GM21381 (cell line): Measurements from ENCODE around the gene SPN.
"Not testable (repeated sequence)": the region's sequence is repeated elsewhere in the genome, so short reads cannot be mapped to it uniquely, and the experiment has no call there.

Experiments used
- ATAC-seq: cut with Tn5 transposase; IDR thresholded peaks from one replicate; pipeline ENCODE4 v1.9.1; 2021; ENCODE audit warnings: mild to moderate bottlenecking, moderate library complexity; ENCODE audit not compliant: unreplicated experiment

SPN gene

DNA sequence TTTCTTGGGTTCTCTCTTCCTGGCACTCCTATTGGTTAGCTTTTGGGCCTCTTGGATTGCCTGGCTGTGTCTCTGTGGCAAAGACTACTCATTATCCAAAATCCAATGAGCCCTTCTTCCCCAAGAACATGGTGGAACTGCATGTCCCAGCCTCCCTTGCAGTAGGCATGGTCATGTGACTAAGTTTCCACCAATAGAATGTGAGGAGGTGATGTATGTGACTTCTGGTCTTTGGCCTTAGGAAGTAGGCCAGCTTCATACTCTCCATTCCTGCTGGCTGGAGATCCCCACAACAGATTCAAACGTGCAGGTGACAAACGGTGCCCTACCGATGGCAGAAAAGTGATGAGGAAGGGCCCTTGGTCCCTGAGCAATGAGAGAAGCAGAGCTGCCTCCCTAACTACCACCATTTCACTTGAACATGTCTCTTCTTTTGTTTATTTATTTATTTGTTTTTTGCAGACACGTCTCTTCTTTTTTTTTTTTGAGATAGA lies 17.3 kb upstream of the SPN start:
- ATAC-seq = peak; percentile 45

DNA sequence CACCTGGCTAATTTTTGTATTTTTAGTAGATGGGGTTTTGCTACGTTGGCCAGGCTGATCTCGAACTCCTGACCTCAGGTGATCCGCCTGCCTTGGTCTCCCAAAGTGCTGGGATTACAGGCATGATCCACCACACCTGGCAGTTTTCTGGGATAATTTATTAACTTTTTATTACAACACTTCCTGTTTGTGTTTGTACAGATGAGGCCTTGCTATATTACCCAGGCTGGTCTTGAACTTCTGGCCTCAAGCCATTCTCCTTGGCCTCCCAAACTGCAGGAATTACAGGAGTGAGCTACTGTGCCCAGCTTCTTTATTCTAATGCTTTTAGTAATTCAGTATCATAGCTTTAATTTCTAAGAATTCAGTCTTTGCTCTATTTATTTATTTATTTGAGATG lies 16.1 kb upstream of the SPN start:
- no peak for ATAC-seq

DNA sequence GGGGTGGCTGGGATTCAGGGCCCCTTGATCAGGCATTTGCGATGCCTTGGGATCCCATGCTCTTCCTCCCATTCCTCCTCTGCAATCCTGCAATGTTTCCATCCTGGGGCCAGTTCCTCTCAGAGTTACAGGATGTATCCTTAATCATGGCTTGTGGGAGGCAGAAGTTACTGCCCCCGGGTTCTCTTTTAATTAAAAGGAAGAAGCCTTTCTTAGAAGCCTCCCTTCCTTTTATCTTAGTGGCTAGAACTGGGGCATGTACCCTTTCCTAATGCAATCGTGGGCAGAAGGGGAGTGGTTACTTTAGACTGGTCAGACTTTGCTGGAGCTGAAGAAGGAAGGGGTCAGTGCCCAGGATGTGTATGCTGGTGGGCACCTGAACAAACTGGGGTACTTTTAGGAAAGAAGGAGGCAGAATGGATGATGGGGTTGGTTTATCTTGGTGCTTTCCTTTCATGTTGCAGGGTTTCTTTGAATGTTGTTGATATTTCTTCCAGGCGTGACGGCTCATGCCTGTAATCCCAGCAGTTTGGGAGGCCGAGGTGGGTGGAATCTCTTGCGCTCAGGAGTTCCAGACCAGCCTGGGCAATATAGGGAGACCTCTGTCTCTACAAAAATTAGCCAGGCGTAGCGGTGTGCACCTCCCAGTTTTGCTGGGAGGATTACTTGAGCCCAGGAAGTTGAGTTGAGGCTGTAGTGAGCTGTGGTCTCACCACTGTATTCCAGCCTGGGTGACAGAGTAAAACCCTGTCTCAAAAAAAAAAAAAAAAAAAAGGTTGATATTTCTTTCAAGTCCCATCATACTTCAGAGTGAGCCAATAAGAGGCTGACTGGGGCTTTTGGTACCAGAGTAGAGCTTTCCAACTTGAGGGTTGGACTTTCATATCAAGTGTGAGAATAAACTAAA lies 13.2 kb upstream of the SPN start:
- ATAC-seq = no peak

DNA sequence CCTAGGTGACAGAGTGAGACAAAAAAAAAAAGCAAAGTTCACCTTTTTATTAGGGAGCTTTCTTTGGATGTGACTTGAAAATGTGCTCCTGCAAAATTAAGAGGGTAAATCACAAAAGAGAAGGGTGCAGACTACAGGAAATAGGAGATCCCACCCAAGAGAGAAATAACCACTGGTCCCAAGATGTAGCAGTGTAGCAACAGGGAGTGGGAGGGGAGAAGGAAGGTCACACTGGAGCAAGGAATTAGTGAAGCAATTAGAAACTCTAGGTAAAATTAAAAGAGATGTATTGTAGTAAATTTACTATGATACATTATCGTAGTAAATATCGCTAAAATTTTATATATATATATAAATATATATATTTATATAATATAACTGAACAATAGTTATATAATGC lies 12.3 kb upstream of the SPN start:
- no peak for ATAC-seq

DNA sequence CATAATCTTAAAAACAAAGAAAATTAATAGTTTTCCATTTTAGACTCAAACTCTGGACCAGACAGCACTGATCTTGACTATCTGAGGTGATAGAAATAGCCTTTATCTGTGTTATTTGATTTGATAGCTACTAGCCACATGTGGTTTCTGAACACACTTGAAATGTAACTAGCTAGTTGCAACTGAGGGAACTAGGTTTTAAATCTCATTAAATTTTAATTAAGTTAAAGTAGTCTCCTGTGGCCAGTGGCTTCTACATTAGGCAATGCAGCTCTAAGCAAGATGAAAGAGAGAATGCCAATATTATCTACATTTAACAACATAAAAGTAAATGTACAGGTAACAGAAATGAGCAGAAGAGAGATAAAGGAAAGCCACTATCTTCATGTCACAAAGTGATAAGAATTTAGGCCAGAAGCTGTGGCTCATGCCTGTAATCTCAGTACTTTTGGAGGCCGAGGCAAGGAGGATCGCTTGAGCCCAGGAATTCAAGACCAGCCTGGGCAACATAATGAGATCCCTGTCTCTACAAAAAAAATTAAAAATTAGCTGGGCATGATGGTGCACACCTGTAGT lies 11.2 kb upstream of the SPN start:
- ATAC-seq = no peak

DNA sequence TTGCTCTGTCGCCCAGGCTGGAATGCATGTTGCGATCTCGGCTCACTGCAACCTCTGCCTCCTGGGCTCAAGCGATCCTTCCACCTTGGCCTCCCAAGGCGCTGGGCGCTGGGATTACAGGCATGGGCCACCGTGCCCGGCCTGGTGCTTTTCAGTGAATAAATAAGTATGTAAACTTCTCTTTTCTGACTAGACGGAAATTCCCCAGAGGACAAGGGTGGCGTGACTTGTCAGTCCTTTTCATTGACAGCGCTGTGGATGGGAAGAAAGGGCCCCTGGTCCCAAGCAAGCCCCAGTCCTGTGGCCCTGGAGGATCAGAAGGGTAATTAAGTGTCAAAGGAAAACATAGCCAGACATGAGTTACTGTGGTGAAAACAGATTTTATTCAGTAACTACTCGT lies 9.6 kb upstream of the SPN start:
- ATAC-seq = no peak

DNA sequence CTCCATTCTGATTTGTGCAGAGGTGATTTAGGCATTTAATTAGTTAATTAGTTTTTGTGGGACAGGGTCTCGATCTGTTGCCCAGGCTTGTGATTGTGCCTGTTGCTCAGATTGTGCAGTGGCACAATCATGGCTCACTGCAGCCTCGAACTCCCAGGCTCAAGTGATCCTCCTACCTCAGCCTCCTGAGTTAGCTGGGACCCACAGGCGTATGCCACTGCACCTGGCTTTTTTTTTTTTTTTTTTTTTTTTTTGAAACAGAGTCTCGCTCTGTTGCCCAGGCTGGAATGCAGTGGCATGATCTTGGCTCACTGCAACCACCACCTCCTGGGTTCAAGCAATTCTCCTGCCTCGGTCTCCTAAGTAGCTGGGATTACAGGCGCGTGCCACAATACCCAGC lies 9.2 kb upstream of the SPN start:
- not testable (repeated sequence) for ATAC-seq

DNA sequence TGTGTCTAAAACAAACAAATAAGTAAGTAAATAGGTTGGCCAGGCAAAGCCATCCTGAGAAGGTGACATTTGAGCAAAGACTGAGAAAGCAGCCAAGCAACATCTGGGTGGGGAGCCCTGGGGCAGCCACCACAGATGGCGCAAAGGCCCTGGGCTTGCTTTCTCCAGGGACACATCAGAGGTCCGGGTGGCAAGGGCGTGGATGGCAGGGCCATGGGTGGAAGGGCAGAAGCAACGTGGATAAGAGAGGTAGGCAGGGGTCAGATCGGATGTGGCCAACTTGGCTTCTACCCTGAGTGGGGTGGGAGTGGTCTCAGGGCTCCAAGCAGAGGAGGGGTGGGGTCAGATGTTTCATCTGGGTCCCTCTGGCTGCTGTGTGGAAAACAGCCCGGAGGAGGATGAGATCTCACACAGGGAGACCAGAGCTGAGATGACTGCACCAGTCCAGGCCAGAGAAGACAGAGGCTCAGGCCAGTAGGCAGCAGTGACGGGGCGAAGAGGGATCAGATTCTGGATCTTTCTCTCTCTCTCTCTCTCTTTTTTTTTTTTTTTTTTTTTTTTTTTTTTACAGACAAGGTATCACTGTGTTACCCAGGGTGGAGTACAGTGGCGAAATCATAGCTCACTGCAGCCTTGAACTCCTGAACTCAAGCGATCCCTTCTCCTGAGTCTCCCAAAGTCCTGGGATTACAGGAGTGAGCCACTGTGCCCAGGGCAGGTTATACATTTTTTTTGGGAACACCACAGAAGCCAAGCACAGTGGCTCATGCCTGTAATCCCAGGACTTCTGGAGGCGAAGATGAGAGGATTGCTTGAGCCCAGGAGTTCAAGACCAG lies 6.1 kb upstream of the SPN start:
- no peak for ATAC-seq

DNA sequence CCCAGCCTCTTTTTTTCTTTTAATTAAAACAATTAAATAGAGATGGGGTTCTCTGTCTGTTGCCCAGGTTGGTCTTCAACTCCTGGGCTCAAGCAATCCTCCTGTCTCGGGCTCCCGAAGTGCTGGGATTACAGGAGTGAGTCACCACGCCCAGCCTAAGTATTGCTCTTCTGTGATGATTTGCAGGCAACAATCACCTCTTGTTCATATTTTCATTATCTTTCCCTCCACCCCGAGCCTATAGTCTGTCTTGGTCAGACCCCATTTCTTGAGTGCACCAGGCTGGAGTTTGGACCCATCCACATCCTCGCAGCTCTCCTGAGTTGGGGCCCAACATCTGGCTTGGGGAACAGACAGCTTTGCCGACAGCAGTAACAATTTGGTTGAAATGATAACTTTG lies 4.3 kb upstream of the SPN start:
- ATAC-seq = no peak

DNA sequence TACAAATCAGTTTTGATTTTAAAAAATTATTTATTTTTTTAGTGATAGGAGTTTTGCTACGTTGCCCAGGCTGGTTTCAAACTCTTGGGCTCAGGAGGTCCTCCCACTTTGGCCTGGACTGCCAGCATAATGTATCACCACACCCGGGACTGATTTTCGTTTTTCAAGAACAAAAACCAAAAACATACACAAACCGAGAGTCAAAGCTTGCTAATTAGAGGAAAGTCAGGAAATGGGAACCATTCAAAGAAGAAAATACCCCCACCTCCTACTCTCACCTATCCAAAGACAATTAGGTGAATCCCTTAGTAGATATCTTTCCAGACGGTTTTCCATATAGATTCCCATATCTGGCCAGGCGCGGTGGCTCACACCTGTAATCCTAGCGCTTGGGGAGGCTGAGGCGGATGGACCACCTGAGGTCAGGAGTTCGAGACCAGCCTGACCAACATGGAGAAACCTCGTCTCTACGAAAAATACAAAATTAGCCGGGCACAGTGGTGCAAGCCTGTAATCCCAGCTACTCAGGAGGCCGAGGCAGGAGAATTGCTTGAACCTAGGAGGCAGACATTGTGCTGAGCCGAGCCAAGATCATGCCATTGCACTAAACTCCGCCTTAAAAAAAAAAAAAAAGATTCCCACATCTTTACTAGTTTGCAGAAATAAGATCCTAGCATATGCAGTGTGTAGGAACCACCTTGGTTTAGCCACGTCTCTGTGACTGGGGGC lies 883 bp upstream of the SPN start:
- ATAC-seq = no peak

DNA sequence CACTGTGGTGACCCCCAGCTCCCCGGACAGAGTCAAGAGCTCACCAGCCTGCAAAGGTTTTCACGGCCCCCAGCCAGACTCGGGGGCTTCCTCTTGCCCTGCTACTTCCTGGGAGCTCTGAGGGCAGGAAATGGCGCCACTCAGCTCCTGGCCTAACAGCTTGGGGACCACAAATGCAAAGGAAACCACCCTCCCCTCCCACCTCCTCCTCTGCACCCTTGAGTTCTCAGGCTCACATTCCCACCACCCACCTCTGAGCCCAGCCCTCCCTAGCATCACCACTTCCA lies 375 bp upstream of the SPN start:
- ATAC-seq = peak; percentile 34

DNA sequence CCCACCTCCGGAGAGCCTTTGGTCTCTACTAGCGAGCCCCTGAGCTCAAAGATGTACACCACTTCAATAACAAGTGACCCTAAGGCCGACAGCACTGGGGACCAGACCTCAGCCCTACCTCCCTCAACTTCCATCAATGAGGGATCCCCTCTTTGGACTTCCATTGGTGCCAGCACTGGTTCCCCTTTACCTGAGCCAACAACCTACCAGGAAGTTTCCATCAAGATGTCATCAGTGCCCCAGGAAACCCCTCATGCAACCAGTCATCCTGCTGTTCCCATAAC lies 702 bp downstream of the SPN start:
- ATAC-seq = no peak

DNA sequence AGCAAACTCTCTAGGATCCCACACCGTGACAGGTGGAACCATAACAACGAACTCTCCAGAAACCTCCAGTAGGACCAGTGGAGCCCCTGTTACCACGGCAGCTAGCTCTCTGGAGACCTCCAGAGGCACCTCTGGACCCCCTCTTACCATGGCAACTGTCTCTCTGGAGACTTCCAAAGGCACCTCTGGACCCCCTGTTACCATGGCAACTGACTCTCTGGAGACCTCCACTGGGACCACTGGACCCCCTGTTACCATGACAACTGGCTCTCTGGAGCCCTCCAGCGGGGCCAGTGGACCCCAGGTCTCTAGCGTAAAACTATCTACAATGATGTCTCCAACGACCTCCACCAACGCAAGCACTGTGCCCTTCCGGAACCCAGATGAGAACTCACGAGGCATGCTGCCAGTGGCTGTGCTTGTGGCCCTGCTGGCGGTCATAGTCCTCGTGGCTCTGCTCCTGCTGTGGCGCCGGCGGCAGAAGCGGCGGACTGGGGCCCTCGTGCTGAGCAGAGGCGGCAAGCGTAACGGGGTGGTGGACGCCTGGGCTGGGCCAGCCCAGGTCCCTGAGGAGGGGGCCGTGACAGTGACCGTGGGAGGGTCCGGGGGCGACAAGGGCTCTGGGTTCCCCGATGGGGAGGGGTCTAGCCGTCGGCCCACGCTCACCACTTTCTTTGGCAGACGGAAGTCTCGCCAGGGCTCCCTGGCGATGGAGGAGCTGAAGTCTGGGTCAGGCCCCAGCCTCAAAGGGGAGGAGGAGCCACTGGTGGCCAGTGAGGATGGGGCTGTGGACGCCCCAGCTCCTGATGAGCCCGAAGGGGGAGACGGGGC lies 1.3 kb downstream of the SPN start:
- no peak for ATAC-seq

DNA sequence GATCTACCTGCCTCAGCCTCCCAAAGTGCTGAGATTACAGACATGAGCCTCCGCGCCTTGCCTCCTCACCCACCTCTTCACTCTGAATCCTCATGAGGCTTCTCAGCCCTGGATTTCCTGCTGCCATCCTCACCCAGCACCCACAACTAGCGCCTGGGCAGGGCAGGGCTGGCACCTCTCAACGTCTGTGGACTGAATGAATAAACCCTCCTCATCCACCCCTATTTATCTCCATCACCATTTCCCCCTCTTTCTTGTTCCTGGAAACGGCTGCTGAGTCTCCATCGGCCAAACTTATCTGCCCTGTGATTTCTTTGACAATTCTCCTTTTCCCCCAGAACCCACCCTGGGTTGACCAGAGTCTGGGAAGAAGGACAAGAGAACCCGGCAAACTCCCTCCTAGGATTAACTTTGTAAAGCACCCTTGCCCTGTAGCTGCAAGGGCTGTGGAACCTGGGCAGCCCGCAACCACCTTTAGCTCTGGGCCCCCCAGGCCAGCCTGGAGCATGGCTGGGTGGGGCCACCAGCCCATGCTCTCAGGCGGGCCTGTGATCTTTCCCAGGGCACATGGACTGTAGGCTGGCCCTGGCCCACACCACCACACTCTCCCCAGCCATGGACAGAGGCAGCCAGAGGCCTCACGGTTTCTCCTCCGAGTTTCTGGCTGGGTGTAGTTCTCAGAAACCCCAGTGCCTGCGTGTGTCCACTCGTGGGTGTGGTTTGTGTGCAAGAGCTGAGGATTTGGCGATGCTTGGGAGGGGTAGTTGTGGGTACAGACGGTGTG lies 2.4 kb downstream of the SPN start:
- no peak for ATAC-seq

DNA sequence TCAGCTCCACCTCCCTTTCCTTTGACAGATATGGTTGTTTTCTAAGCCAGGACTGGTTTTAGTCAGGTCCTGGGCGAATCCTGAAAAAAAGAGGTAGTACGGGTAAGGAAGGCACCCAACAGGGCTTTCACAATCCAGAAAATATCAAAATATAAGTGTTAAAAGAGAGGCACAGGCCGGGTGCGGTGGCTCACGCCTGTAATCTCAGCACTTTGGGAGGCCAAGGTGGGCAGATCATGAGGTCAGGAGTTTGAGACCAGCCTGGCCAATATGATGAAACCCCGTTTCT lies 4.2 kb downstream of the SPN start:
- ATAC-seq = not testable (repeated sequence)

DNA sequence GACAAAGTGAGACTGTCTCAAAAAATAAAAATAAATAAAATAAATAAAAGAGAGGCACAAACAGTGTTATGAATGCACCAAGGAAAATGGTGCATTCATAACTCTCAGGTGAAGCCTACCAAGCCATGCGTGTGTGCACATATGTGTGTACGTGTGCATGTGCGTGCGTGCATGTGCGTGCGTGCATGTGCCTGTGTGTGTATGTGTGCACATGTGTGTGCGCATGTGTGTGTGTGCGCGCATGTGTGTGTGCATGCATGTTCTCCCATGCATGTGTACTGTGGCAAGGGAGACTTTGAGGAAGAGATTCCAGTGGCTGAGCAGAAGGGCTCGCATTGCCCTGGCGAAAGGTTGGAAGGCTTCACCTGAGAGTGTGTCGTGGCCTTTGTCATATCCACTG lies 4.7 kb downstream of the SPN start:
- ATAC-seq = no peak

DNA sequence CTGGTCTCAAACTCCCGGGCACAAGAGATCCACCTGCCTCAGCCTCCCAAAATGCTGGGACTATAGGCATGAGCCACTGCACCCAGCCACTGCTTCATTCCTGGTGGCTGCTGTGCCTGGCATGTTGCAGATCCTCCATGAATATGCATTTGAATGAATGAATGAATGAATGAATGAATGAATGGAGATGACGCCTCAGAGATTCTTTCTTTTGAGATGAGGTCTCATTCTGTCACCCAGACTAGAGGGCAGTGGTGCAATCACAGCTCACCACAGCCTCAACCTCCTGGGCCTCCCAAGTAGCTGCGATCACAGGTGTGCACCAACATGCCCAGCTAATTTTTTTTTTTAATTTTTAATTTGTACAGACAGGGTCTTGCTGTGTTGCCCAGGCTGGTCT lies 5.2 kb downstream of the SPN start:
- no peak for ATAC-seq

DNA sequence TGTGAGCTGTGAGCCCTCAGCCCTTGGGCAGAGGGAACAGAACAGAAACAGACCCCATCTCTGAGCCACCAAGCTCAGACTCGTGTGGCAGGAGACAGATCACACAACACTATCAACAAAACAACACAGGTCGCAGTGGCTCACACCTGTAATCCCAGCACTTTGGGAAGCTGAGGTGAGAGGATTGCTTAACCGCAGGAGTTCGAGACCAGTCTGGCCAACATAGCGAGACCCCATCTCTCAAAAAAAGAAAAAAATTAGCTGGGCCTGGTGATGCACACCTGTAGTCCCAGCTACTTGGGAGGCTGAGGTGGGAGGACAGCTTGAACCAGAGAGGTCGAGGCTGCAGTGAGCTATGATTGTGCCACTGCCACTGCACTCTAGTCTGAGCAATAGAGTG lies 10.5 kb downstream of the SPN start:
- no peak for ATAC-seq

DNA sequence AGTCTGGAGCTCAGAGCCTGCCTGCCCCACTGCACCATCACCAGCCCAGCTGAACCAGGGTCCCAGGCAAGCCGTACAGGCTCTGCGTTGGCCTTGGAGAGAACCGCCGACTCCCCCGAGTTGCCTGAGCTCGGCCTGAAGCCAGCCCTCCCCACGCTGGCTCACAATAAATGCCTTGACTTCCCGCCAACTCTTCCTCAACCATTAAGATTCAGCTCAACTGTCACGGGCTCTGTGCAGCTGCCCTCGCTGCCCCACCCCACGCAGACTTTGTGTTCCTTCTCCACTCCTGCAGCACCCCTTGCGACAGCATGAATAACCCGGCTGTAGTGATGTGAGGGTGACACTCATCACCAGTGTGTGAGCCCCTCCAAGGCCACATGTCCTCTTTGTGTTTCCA lies 11.1 kb downstream of the SPN start:
- ATAC-seq = no peak
